GM12801 (cell line): Measurements from ENCODE around the gene CDC42BPB.

Experiments used
- TF ChIP-seq, protein P1 (sequence below): IDR thresholded peaks from one replicate; pipeline ENCODE4 v1.5.1; 2011; ENCODE audit warnings: control low read depth; ENCODE audit not compliant: insufficient read length; ENCODE audit errors: extremely low read depth

The CDC42BPB gene

DNA sequence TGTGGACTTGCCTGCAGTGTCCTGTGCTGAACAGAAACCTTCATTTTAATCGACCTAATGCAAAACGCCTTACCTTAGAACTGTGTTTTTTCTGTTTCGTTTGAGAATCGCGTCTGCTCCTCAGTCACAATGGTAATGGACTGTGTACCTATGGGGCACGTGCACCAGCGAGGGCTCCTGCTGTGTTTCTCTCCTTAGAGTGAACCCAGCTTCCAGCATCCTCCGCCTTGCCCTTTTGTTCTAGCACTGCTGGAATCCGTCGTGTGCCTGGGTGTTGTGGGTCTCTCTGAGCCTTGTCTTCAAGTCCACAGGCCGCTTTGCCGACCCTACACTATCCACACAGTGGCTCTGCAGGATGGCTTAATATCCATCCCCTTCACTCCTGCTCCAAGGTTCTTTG is 131.2 kb downstream of the CDC42BPB start:
- TF ChIP-seq, protein P1, sequence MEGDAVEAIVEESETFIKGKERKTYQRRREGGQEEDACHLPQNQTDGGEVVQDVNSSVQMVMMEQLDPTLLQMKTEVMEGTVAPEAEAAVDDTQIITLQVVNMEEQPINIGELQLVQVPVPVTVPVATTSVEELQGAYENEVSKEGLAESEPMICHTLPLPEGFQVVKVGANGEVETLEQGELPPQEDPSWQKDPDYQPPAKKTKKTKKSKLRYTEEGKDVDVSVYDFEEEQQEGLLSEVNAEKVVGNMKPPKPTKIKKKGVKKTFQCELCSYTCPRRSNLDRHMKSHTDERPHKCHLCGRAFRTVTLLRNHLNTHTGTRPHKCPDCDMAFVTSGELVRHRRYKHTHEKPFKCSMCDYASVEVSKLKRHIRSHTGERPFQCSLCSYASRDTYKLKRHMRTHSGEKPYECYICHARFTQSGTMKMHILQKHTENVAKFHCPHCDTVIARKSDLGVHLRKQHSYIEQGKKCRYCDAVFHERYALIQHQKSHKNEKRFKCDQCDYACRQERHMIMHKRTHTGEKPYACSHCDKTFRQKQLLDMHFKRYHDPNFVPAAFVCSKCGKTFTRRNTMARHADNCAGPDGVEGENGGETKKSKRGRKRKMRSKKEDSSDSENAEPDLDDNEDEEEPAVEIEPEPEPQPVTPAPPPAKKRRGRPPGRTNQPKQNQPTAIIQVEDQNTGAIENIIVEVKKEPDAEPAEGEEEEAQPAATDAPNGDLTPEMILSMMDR: no peak

DNA sequence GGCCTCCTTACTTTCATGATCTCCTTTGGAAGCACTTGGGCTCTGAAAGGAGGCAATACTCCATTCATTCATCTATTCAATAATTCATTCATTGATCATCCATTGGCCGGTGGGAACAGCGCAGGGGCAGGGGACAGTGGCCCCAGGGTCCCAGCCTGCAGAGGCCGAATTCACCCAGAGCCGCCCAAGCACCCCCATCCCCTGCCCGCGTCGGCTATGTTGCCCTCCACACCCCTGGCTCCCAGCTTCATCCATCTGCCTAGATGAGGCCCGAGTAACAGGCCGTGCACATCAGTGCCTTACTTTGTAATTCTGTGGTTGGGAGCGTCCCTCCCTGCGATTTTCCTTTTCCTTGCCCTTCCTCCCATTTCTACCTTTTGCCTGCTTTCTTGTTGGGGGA is 131.7 kb downstream of the CDC42BPB start:
- TF ChIP-seq, protein P1: no peak

DNA sequence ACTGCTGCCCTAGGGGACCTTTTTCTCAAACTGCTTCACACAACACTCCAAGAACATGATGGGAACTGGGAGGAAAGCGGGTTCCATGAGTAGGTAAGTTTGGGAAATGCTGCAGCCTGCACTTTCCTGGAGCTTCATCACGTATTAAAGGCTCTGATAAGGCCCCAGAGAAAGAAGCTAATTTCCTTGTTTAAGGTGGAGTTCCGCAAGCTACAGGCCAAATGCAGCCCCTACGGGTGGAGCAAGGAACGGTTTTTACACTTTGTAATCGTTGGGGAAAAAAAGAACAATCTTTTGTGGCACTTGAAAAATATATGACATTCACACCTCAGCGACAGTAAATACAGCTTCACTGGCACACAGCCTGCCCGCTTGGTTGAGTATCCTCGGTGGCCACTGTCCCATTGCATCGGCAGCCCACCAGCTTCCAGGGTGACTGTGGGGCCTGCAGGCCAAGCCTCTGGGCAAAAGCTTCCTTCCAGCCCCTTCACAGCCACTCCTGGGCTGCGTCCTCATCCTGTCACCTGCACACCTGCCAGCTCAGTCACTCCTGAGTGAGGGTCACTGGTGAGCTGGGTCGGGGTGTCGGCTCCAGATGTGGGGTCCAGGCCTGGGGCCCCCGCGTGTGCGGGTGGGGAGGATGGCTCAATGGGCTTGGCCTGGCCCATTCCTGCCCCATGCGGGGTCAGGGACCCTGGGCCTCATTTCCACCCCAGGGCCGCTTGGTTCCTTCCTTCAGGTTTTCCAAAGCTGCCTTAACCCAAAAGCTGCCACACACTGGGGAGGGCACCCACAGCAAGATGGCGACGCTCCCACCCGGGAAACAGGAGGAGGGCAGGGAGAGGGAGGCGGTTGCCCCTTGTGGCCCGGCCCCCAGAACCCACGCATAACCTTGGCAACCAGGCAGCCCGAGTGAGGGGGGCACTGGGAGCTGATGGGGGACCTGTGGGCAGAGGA is 132.4 kb downstream of the CDC42BPB start:
- TF ChIP-seq, protein P1: no peak

DNA sequence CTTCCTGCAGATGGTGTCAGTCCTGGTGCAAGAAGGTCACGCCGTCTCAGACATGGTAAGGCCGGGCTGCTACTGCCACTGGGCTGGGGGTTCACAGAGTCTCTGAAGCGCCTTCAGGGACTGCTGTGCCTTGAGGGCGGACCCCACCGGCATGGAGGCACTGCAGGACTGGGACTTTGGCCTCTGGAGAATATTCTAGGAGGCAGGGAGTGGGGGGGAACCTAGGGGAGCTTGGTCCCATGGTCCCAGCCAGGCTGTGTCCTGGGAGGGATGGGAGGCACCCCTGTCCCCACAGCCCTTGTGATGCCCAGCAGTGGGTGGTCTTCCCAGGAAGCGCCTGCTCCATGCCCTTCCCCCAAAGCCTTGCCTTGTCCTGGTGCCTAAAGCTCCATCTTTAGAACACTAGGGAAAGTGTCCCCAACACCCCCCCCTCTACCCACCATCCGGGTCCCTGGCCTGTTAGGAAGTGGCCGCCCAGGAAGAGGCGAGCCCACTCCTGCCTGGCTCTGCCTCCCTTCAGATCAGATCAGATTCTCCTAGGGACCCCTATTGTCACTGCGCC is 133.3 kb downstream of the CDC42BPB start:
- TF ChIP-seq, protein P1: no peak

DNA sequence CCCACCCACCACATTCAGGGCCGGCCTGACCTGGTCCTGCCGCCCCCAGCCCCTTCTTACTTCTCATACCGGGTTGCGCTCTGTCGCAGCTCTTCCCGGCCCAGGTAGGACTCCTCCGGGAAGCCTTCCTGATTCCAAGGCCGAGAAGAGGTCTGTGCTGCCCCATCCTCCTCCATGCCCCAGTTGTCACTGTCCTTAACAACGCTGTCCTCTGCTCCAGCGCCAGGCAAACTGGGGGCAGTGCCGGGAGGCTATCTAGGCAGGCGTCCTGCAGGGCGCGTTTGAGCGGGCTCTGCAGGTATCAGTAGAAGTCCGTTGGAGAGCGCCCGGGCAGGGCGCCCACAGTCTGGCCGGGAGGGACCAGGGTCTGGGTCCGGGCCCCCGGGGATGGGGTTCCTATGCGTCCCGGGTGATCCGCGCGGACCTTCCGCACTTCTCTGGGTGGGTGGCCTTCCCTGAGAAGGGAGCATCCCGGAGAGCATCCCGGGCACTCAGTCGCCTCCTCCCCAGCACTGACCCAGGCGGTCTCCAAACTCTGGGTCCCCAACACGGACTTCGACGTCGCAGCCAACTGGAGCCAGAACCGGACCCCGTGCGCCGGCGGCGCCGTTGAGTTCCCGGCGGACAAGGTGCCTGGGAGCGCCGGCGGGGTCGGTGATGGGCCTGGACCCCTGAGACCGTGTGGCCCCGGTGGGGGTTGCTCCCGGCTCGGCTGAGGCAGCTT is 134.0 kb downstream of the CDC42BPB start:
- TF ChIP-seq, protein P1: no peak

DNA sequence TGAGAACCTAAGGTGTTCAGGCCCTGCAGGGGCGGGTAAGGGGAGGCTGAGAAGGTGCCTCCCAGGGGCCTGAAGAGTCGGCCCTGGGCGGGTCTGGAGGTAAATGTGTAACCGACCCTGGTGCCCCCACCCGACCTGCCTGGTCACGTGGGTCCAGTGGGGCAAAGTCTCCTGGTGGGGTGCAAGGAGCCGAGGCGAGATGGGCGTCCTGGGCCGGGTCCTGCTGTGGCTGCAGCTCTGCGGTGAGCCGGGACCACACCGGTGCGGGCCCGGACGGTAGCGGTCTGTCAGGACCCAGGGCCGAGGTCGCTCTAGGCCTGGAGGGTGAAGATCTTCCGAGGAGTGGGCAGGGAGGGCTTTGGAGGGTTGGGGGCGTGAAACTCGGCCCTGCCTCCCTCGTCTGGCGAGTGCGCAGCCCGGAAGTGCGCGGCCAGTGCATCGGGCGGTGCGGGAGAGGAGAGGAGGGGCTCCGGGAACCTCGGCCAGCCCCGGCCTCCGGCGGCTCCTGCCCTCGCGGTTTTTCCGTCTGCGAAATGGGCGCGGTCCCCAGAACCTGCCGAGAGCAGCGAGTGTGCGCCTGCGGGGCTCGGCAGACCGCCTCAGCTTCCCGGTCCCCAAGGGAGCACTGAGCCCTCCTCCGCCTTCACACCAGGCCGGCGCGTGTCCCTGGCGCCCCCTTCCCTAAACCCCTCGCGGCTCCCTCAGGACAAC is 134.7 kb downstream of the CDC42BPB start, which contains the start of gene AMN:
AMN (plus strand) TSS at position 174 of the 711 bp plus-strand sequence; CDS start at position 200, 26 bp downstream.
- TF ChIP-seq, protein P1: no peak

DNA sequence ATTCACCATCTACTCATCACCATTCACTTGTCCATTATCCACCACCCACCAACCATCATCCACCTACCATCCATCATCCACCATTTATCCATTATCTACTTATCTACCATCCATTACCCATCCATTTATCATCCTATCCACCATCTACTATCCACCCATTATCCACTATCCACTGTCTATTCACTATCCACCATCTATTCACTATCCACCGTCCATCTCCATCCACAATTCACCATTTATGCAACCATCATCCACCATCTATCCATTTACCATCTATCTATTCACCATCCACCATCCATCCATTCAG is 136.4 kb downstream of the CDC42BPB start:
- TF ChIP-seq, protein P1: no peak
